T-cell (primary cell): ENCODE data around the gene AKR1B15. TPM values are rescaled to one million over a fixed set of nuclear protein-coding genes. Genes with fewer than 3 reads are reported as not detected.

Experiments used
- ATAC-seq, 4 experiments: fragments of 200-7000 bp in 3 of 4; fragments of 150-1000 bp in 1 of 4; cut with Tn5 transposase; replicated peaks in 1 of 4; 1 replicate in 3 of 4; 2 replicates in 1 of 4; pipeline ENCODE4 v1.10.0; 2021; ENCODE audit warnings: moderate library complexity in 3 of 4, mild to moderate bottlenecking in 2 of 4, moderate number of reproducible peaks in 1 of 4
- CTCF ChIA-PET, 2 donors: fragments of 300-600 bp; sonication (Branson Sonifier 250); formaldehyde crosslinking; loops; one replicate each; lab custom pipeline; 2022; ENCODE audit warnings: antibody characterized with exemption in 2 of 2; lab: Charles Lee
- POLR2A ChIA-PET, 2 donors: fragments of 300-600 bp; sonication (Branson Sonifier 250); formaldehyde crosslinking; loops; one replicate each; lab custom pipeline; 2022; ENCODE audit warnings: antibody characterized with exemption in 2 of 2; lab: Charles Lee
- DNase-seq, 35 experiments: peaks; one replicate each; pipeline versions ENCODE4 v3.0.0 to v3.0.0-alpha.2; 2013 to 2023
- H3K27ac ChIP-seq: one replicate; pipeline ENCODE4 v1.5.1; 2013; ENCODE audit warnings: low read length
- H3K27me3 ChIP-seq, 2 experiments: replicated peaks in 1 of 2; 1 replicate in 1 of 2; 2 replicates in 1 of 2; pipeline versions ENCODE4 v1.6.1 to v1.7.0; 2013; ENCODE audit warnings: low read length in 1 of 2, mixed read lengths in 1 of 2; ENCODE audit not compliant: control insufficient read depth in 2 of 2, insufficient read depth in 2 of 2; ENCODE audit errors: extremely low read depth in 1 of 2
- H3K36me3 ChIP-seq, 2 donors: 1 replicate in 1 of 2; 2 replicates in 1 of 2; pipeline versions ENCODE4 v1.6.1 to v1.7.0; 2013; ENCODE audit warnings: low read length in 1 of 2; ENCODE audit not compliant: control insufficient read depth in 2 of 2, insufficient read depth in 1 of 2; ENCODE audit errors: extremely low read depth in 1 of 2
- H3K4me1 ChIP-seq, 2 experiments: 1 replicate in 1 of 2; 2 replicates in 1 of 2; pipeline versions ENCODE4 v1.6.1 to v1.7.0; 2013; ENCODE audit warnings: low read length in 2 of 2, mixed read lengths in 1 of 2; ENCODE audit not compliant: insufficient read depth in 2 of 2, control insufficient read depth in 1 of 2; ENCODE audit errors: extremely low read depth in 1 of 2
- H3K4me3 ChIP-seq, 2 donors: 1 replicate in 1 of 2; 2 replicates in 1 of 2; pipeline versions ENCODE4 v1.5.1 to v1.7.0; 2013; ENCODE audit warnings: mild to moderate bottlenecking in 2 of 2, low read length in 1 of 2, moderate library complexity in 1 of 2; ENCODE audit not compliant: control insufficient read depth in 1 of 2; ENCODE audit errors: extremely low read depth in 1 of 2
- H3K9me3 ChIP-seq: 2 replicates; pipeline ENCODE4 v1.7.0; 2013
- H3K27ac Mint-ChIP-seq, 2 donors: one replicate each; pipeline ENCODE4 v1.8.0; 2020 to 2021; ENCODE audit warnings: mild to moderate bottlenecking in 2 of 2, mixed read lengths in 2 of 2
- H3K27me3 Mint-ChIP-seq, 2 donors: one replicate each; pipeline ENCODE4 v1.8.0; 2021 to 2022; ENCODE audit warnings: mixed read lengths in 2 of 2
- H3K36me3 Mint-ChIP-seq: one replicate; pipeline ENCODE4 v1.8.0; 2021; ENCODE audit warnings: mixed read lengths
- H3K4me1 Mint-ChIP-seq, 3 donors: one replicate each; pipeline ENCODE4 v1.8.0; 2020 to 2022; ENCODE audit warnings: mixed read lengths in 3 of 3, mild to moderate bottlenecking in 1 of 3
- H3K4me3 Mint-ChIP-seq, 3 donors: one replicate each; pipeline ENCODE4 v1.8.0; 2020 to 2022; ENCODE audit warnings: mild to moderate bottlenecking in 3 of 3, mixed read lengths in 3 of 3, moderate library complexity in 3 of 3
- H3K9me3 Mint-ChIP-seq, 3 donors: one replicate each; pipeline ENCODE4 v1.8.0; 2020 to 2022; ENCODE audit warnings: mixed read lengths in 3 of 3
- WGBS: methylation state at CpG from one replicate; pipeline ENCODE4 v1.1.5; 2013; ENCODE audit warnings: missing lambda C conversion rate; ENCODE audit not compliant: insufficient coverage; 5-methylcytosine and 5-hydroxymethylcytosine counted together
- total RNA-seq, 35 experiments: library from RNA in 6 of 35; stranded (reverse) in 6 of 35; fragments of 120-200 nt in 1 of 35; gene quantifications; one replicate each; pipeline versions ENCODE4 v1.2.1 to v1.2.4 and lab custom pipeline; 2013 to 2026

Gene AKR1B15
- total RNA-seq, 5 donors from 2014 or later (not counting 1 experiment from before 2014, with no cell fraction given), result not detected

GRCh38 chr7:134627109-134627774 lies 78.3 kb downstream of the AKR1B15 start:
- Mint-ChIP-seq H3K36me3 (no peaks in the 10 kb centered on the region), H3K4me1 (no peaks in the 10 kb centered on the region), H3K27ac (no peak overlapping the region), H3K9me3 (no peaks in the 10 kb centered on the region), H3K27me3 (peaks cover 33 to 43% of the 10 kb centered on the region in 2 donors), H3K4me3 (no peak overlapping the region)
- H3K4me1 ChIP-seq, result no peaks in the 10 kb centered on the region
- H3K27ac ChIP-seq, result no peak overlapping the region
- no peak overlapping the region for H3K4me3 ChIP-seq
- no peaks in the 10 kb centered on the region for H3K9me3 ChIP-seq
- peaks cover 2 to 5% of the 10 kb centered on the region in 2 experiments for H3K27me3 ChIP-seq
- DNase-seq, result no peak
- no peak for ATAC-seq
- WGBS, result 100% methylated on average over 1 of the region's 2 CpGs
- no peaks in the 10 kb centered on the region for H3K36me3 ChIP-seq
- POLR2A ChIA-PET, result no interaction called here
- CTCF ChIA-PET, result interaction anchor here in 1 of 2 donors (3.1 kb wide), 1 partner anchor 8 kb away, joined by 9 read pairs; no protein-coding TSS in a partner anchor

GRCh38 chr7:134627775-134628153 lies 78.9 kb downstream of the AKR1B15 start:
- WGBS, result no CpG with 5 or more reads among the region's 1 CpG
- peaks cover 28 to 38% of the 10 kb centered on the region in 2 donors for H3K27me3 Mint-ChIP-seq
- no peaks in the 10 kb centered on the region for H3K36me3 Mint-ChIP-seq
- no peak overlapping the region for H3K27ac Mint-ChIP-seq
- Histone ChIP-seq H3K36me3 (no peaks in the 10 kb centered on the region), H3K9me3 (no peaks in the 10 kb centered on the region), H3K4me1 (no peaks in the 10 kb centered on the region), H3K4me3 (no peak overlapping the region), H3K27me3 (peaks cover 2 to 5% of the 10 kb centered on the region in 2 experiments), H3K27ac (no peak overlapping the region)
- H3K4me3 Mint-ChIP-seq, result no peak overlapping the region
- no peak for DNase-seq
- H3K9me3 Mint-ChIP-seq, result no peaks in the 10 kb centered on the region
- CTCF ChIA-PET, result interaction anchor here in 1 of 2 donors (0.6 kb wide), 1 partner anchor 979 kb away, joined by 3 read pairs; no protein-coding TSS in a partner anchor
- POLR2A ChIA-PET, result no interaction called here
- H3K4me1 Mint-ChIP-seq, result no peaks in the 10 kb centered on the region
- no peak for ATAC-seq

- Histone ChIP-seq H3K4me3 (no peak overlapping the region), H3K27ac (no peak overlapping the region), H3K4me1 (no peaks in the 10 kb centered on the region), H3K27me3 (peaks cover 2 to 5% of the 10 kb centered on the region in 2 experiments), H3K9me3 (no peaks in the 10 kb centered on the region), H3K36me3 (no peaks in the 10 kb centered on the region)
- Mint-ChIP-seq H3K4me3 (no peak overlapping the region), H3K27ac (no peak overlapping the region), H3K9me3 (no peaks in the 10 kb centered on the region), H3K4me1 (peaks cover 1 to 5% (median 2%) of the 10 kb centered on the region in 3 donors), H3K36me3 (no peaks in the 10 kb centered on the region), H3K27me3 (peaks cover 26 to 33% of the 10 kb centered on the region in 2 donors)
- ATAC-seq (no peak), DNase-seq (no peak)
- ChIA-PET CTCF (interaction anchor here (1.4 to 2.4 kb wide), 3 partner anchors 18 to 328 kb away, joined by 3 to 5 read pairs (median 3); no protein-coding TSS in a partner anchor), POLR2A (no interaction called here)
These were observed 80.5 kb downstream of the AKR1B15 start for GRCh38 chr7:134629445-134629844.

Other genes starting within 250 kb of the AKR1B15 start
- gene SLC35B4, start 232.2 kb upstream of the AKR1B15 start, total RNA-seq, result 10 to 100 TPM; 12.6 to 14.0 (median 13.5) TPM
- gene AKR1B1, start 90.0 kb upstream of the AKR1B15 start, total RNA-seq, result 10 to 100 TPM; 64.3 to 92.4 (median 85.3) TPM
- gene AKR1B10, start 21.5 kb upstream of the AKR1B15 start, total RNA-seq, result under 1 TPM in 2 of 5 donors, not detected in 3; 0.32 to 0.33 TPM
- 10 to 100 TPM; 16.4 to 20.3 (median 18.3) TPM for gene BPGM, start 97.7 kb downstream of the AKR1B15 start, total RNA-seq
- 1 to 10 TPM in 3 of 5 donors, under 1 TPM in 1, not detected in 1; 0.95 to 2.4 (median 1.4) TPM for gene CALD1, start 230.5 kb downstream of the AKR1B15 start, total RNA-seq